Measurements from ENCODE around the gene SLC5A11.

Gene SLC5A11

GRCh38 chr16:24826817-24827566 is 18.8 kb upstream of the SLC5A11 start:
- no peaks in the 10 kb centered on the region for H3K9me3 ChIP-seq (ENCODE audit: severe bottlenecking)
- TF ChIP-seq CTCF (IDR thresholded peaks at IDR 0.05; ENCODE audit: low read depth, low read length): no peak
- H3K4me3 ChIP-seq (ENCODE audit: low read depth, low read length): no peak overlapping the region
- no peak for DNase-seq
- H3K36me3 ChIP-seq: peaks cover 43% of the 10 kb centered on the region
- H3K27me3 ChIP-seq (ENCODE audit: insufficient read depth, low read depth, severe bottlenecking): no peaks in the 10 kb centered on the region
- H3K27ac ChIP-seq: no peak overlapping the region

- no peak for DNase-seq
- H3K27ac ChIP-seq: no peak overlapping the region
- no peaks in the 10 kb centered on the region for H3K27me3 ChIP-seq (ENCODE audit: insufficient read depth, low read depth, severe bottlenecking)
- H3K4me3 ChIP-seq (ENCODE audit: low read depth, low read length): no peak overlapping the region
- peaks cover 28% of the 10 kb centered on the region for H3K36me3 ChIP-seq
- H3K9me3 ChIP-seq (ENCODE audit: severe bottlenecking): no peaks in the 10 kb centered on the region
- TF ChIP-seq CTCF (IDR thresholded peaks at IDR 0.05; ENCODE audit: low read depth, low read length): no peak
These were observed 16.6 kb upstream of the SLC5A11 start for GRCh38 chr16:24829153-24829552.

- Histone ChIP-seq H3K9me3 (ENCODE audit: severe bottlenecking) (no peaks in the 10 kb centered on the region), H3K27ac (no peak overlapping the region), H3K36me3 (no peaks in the 10 kb centered on the region; the same call in 1 of the 2 replicates), H3K27me3 (ENCODE audit: insufficient read depth, low read depth, severe bottlenecking) (no peaks in the 10 kb centered on the region), H3K4me3 (ENCODE audit: low read depth, low read length) (no peak overlapping the region)
- no peak for DNase-seq
- TF ChIP-seq CTCF (IDR thresholded peaks at IDR 0.05; ENCODE audit: low read depth, low read length): no peak
These were observed 12.4 kb upstream of the SLC5A11 start for GRCh38 chr16:24833352-24833751.

- no peak overlapping the region for H3K27ac ChIP-seq
- H3K27me3 ChIP-seq (ENCODE audit: insufficient read depth, low read depth, severe bottlenecking): no peaks in the 10 kb centered on the region
- H3K36me3 ChIP-seq: no peaks in the 10 kb centered on the region
- no peak overlapping the region for H3K4me3 ChIP-seq (ENCODE audit: low read depth, low read length)
- peak; percentile 61 for DNase-seq
- no peaks in the 10 kb centered on the region for H3K9me3 ChIP-seq (ENCODE audit: severe bottlenecking)
- TF ChIP-seq CTCF (IDR thresholded peaks at IDR 0.05; ENCODE audit: low read depth, low read length): peak; percentile 90
These were observed 11.1 kb upstream of the SLC5A11 start for GRCh38 chr16:24834459-24835335.

- Histone ChIP-seq H3K27me3 (ENCODE audit: insufficient read depth, low read depth, severe bottlenecking) (no peaks in the 10 kb centered on the region), H3K9me3 (ENCODE audit: severe bottlenecking) (no peaks in the 10 kb centered on the region), H3K27ac (no peak overlapping the region), H3K36me3 (no peaks in the 10 kb centered on the region), H3K4me3 (ENCODE audit: low read depth, low read length) (no peak overlapping the region)
- no peak for TF ChIP-seq CTCF (IDR thresholded peaks at IDR 0.05; ENCODE audit: low read depth, low read length)
- no peak for DNase-seq
These were observed 8.9 kb upstream of the SLC5A11 start for GRCh38 chr16:24836836-24837235.

Measured in WERI-Rb-1 (cell line).